Mucosa of descending colon (tissue), 3 donors: ENCODE measurements around the gene ATP2A2. TPM values are rescaled to one million over a fixed set of nuclear protein-coding genes. Genes with fewer than 3 reads are reported as not detected.
"Not testable (repeated sequence)": the region's sequence is repeated elsewhere in the genome, so short reads cannot be mapped to it uniquely, and the experiment has no call there.

Experiments
- ATAC-seq: fragments of 200-7000 bp; cut with Tn5 transposase; one replicate; pipeline ENCODE4 v1.9.1; 2020; ENCODE audit warnings: mild to moderate bottlenecking, moderate library complexity
- DNase-seq, 3 donors: peaks; one replicate each; pipeline ENCODE4 v3.0.0-alpha.2; 2020
- H3K36me3 ChIP-seq: fragments of 200-600 bp; one replicate; pipeline ENCODE4 v1.8.0; 2021; ENCODE audit warnings: low read depth, mild to moderate bottlenecking
- H3K4me1 ChIP-seq: fragments of 200-600 bp; one replicate; pipeline ENCODE4 v1.8.0; 2021; ENCODE audit warnings: low read depth, mild to moderate bottlenecking
- H3K4me3 ChIP-seq: fragments of 200-600 bp; one replicate; pipeline ENCODE4 v1.8.0; 2021; ENCODE audit warnings: mild to moderate bottlenecking
- H3K9me3 ChIP-seq: fragments of 200-600 bp; one replicate; pipeline ENCODE4 v1.8.0; 2021; ENCODE audit warnings: mild to moderate bottlenecking
- CTCF ChIP-seq: fragments of 200-600 bp; IDR thresholded peaks from one replicate; pipeline ENCODE4 v1.8.0; 2022; ENCODE audit warnings: antibody characterized with exemption, mild to moderate bottlenecking
- intact Hi-C, 2 donors: fragments of 100-400 bp; cut with DNase I in 1 of 2; cut with micrococcal nuclease in 1 of 2; formaldehyde crosslinking; loops; one replicate each; pipeline versions ENCODE4 v1.11.0 to v1.11.1; 2022; cut with DNase I, micrococcal nuclease
- total RNA-seq, 3 donors: library from RNA; stranded (reverse); fragmentation: NEBNext Ultra II Directional in 2 of 3; extraction: Animal tissue kit (Norgen Biotek cat#: 25700) in 2 of 3; gene quantifications; one replicate each; pipeline versions ENCODE4 v1.2.1 to v1.2.4, GENCODE V29; 2021 to 2023
- donor health status: DM: no; HTN: no; CAD: no; lungs with moderate emphysema.
- donor health status: DM: no; HTN: no; CAD: no.
- donor health status: DM: no; HTN: yes; CAD: no.

Gene ATP2A2
- total RNA-seq, 3 donors from 2014 or later: 242 to 287 (median 259) TPM

DNA sequence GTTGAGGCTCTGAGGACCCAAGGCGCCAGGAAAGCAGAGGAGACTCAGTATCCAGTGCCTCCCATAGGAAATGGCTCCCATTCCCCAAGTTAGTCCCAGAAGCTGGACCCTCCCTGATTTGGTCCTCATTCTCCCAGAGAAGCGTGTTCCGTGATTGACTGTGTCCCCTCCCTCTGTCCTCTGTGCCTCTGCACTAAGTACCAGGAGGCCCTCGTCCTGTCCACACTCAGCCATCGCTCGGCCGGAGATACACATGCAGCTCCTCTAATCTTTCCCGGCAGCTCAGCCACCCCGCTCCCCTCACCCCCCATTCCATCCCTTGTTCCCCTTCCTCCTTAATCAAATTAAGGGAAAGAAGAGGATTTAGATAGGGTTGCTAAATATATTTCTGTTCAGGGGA is 28.3 kb upstream of the ATP2A2 start:
- no peak for DNase-seq
- no peak for ATAC-seq
- H3K9me3 ChIP-seq: no peaks in the 10 kb centered on the region
- H3K4me1 ChIP-seq: peaks cover 25% of the 10 kb centered on the region
- TF ChIP-seq CTCF: no peak
- intact Hi-C loops: no loop called here
- no peak overlapping the region for H3K4me3 ChIP-seq
- no peaks in the 10 kb centered on the region for H3K36me3 ChIP-seq

DNA sequence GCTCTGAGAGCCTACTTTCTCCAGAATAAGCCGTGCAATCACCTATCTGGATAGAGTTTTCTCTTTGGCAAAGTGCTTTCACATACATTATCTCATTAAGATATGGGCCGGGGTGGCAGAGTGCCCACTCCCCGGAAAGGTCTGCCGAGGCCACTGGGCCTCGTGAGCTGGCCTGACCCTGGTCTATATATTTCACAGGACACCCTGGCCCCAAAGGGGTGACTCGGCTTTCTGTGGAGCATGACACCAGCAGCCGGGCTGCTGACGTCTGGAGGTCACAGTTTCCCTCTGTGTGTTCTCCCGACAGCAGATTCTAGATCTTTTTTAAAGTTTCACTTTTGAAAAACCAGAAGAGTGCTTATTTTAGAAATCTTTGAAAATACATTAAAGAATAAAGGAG is 27.9 kb upstream of the ATP2A2 start:
- intact Hi-C loops: no loop called here
- no peaks in the 10 kb centered on the region for H3K36me3 ChIP-seq
- ATAC-seq: no peak

GRCh38 chr12:110254971-110255540 is 26.0 kb upstream of the ATP2A2 start:
- intact Hi-C loops: no loop called here
- Histone ChIP-seq H3K4me3 (no peak overlapping the region), H3K9me3 (no peaks in the 10 kb centered on the region), H3K4me1 (peaks cover 6% of the 10 kb centered on the region), H3K36me3 (no peaks in the 10 kb centered on the region)
- DNase-seq (peak in 1 of 3 donors; percentile 44), ATAC-seq (peak; percentile 63)
- TF ChIP-seq CTCF: no peak

More for the DNA sequence above, 27.9 kb upstream of the ATP2A2 start:
- no peaks in the 10 kb centered on the region for H3K9me3 ChIP-seq
- peaks cover 24% of the 10 kb centered on the region for H3K4me1 ChIP-seq
- peak in 2 of 3 donors; percentile 41 to 58 for DNase-seq
- H3K4me3 ChIP-seq: no peak overlapping the region
- TF ChIP-seq CTCF: no peak

DNA sequence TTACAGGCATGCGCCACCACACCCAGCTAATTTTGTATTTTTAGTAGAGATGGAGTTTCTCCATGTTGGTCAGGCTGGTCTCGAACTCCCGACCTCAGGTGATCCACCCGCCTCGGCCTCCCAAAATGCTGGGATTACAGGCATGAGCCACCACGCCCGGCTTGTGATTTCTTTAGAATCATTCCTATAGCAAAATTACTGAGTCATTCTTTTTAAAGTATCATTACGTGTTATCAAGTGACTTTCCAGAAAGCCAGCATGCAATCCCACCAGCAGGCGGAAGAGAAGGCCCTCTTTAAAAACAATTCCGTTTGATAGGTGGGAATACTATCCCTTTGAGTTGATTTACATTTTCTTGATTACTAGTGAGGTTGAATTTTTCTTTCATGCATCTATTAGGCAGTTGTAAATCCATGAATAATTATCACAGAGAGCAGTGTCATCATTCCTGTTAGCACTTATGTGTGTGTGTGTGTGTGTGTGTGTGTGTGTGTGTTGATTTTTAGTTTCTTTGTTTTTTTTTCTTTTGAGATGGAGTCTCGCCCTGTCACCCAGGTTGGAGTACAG is 25.1 kb upstream of the ATP2A2 start:
- DNase-seq, intact Hi-C loops, H3K9me3 ChIP-seq, H3K36me3 ChIP-seq, H3K4me1 ChIP-seq, H3K4me3 ChIP-seq, ATAC-seq: not testable (repeated sequence)

DNA sequence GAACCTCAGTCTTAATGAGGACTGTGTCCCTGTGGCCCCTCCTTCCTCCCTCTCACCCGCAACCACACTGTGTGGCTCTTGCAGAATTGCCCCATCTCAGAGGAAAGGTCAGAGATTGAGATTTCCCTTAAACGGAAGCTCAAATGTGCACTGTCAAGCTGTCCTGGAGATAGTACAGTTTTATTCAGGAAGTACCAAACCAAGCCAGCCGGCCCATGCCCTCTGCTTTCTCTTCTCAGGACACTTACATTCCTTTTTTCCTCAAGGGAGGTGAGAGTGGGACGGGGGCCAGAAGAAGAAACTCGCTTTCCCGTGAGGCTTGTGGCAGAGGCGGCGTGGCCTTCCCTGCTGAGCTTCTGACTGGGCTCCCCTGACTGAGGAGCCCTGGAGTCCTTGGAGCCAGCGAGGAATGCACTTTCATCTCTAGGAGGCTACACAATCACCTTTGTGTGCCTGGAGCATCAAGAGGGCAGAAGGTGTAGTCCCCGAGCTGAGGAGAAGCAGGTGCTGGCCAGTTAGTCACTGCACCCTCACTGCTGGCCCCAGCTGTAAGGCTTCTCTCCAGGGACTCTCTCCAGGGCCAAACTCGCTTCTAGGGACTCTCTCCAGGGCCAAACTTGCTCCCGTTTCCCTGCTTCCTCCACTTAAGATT is 24.1 kb upstream of the ATP2A2 start:
- ATAC-seq: peak; percentile 57
- intact Hi-C loops: no loop called here
- TF ChIP-seq CTCF: no peak
- Histone ChIP-seq H3K9me3 (no peaks in the 10 kb centered on the region), H3K4me3 (no peak overlapping the region), H3K36me3 (no peaks in the 10 kb centered on the region), H3K4me1 (no peaks in the 10 kb centered on the region)
- DNase-seq: peak in 1 of 3 donors; percentile 16

GRCh38 chr12:110258466-110258865 is 22.6 kb upstream of the ATP2A2 start:
- no peak for ATAC-seq
- intact Hi-C loops: no loop called here
- no peak for DNase-seq
- Histone ChIP-seq H3K4me3 (no peak overlapping the region), H3K36me3 (no peaks in the 10 kb centered on the region), H3K4me1 (no peaks in the 10 kb centered on the region), H3K9me3 (no peaks in the 10 kb centered on the region)
- no peak for TF ChIP-seq CTCF
